Mesendoderm (in vitro differentiated cells): ENCODE results near the gene B4GALNT3. TPM values are rescaled to one million over a fixed set of nuclear protein-coding genes. Genes with fewer than 3 reads are reported as not detected.

Experiments used
- DNase-seq: peaks from one replicate; pipeline ENCODE4 v3.0.0; 2013
- H2AK5ac ChIP-seq: 2 replicates; pipeline ENCODE4 v1.6.1; 2013; ENCODE audit warnings: low read length, inconsistent platforms
- H2BK120ac ChIP-seq: 2 replicates; pipeline ENCODE4 v1.6.1; 2013; ENCODE audit warnings: low read depth, mild to moderate bottlenecking, low read length, moderate library complexity, mixed read lengths
- H2BK15ac ChIP-seq: replicated peaks from 2 replicates; pipeline ENCODE4 v1.6.1; 2013; ENCODE audit warnings: low read depth, mild to moderate bottlenecking, moderate library complexity
- H2BK5ac ChIP-seq: 2 replicates; pipeline ENCODE4 v1.6.1; 2013; ENCODE audit warnings: low read length, inconsistent platforms
- H3K18ac ChIP-seq: 2 replicates; pipeline ENCODE4 v1.6.1; 2013; ENCODE audit warnings: mild to moderate bottlenecking, low read length, mixed read lengths
- H3K23ac ChIP-seq: one replicate; pipeline ENCODE4 v1.6.1; 2013; ENCODE audit warnings: low read length
- H3K27ac ChIP-seq: 2 replicates; pipeline ENCODE4 v1.5.1; 2013; ENCODE audit warnings: low read depth, mild to moderate bottlenecking, inconsistent platforms, low read length, moderate library complexity
- H3K27me3 ChIP-seq: 2 replicates; pipeline ENCODE4 v1.6.1; 2013; ENCODE audit warnings: low read length, control low read depth, mild to moderate bottlenecking, inconsistent platforms; ENCODE audit not compliant: insufficient read depth, poor library complexity
- H3K36me3 ChIP-seq: 2 replicates; pipeline ENCODE4 v1.6.1; 2013; ENCODE audit warnings: low read length, inconsistent platforms; ENCODE audit not compliant: control insufficient read depth, insufficient read depth
- H3K4ac ChIP-seq: one replicate; pipeline ENCODE4 v1.6.1; 2013; ENCODE audit warnings: low read depth, mild to moderate bottlenecking, low read length, moderate library complexity
- H3K4me1 ChIP-seq: 2 replicates; pipeline ENCODE4 v1.6.1; 2013; ENCODE audit warnings: low read depth, low read length, inconsistent platforms; ENCODE audit not compliant: control insufficient read depth
- H3K4me2 ChIP-seq: 2 replicates; pipeline ENCODE4 v1.6.1; 2013; ENCODE audit warnings: low read length
- H3K4me3 ChIP-seq: 2 replicates; pipeline ENCODE4 v1.5.1; 2013; ENCODE audit warnings: mild to moderate bottlenecking, low read length
- H3K56ac ChIP-seq: one replicate; pipeline ENCODE4 v1.6.1; 2013; ENCODE audit warnings: low read length
- H3K79me1 ChIP-seq: 2 replicates; pipeline ENCODE4 v1.6.1; 2013; ENCODE audit warnings: low read length, inconsistent platforms
- H3K79me2 ChIP-seq: 2 replicates; pipeline ENCODE4 v1.6.1; 2013; ENCODE audit warnings: mild to moderate bottlenecking, low read length; ENCODE audit not compliant: control insufficient read depth, insufficient read depth
- H3K9ac ChIP-seq: 2 replicates; pipeline ENCODE4 v1.6.1; 2013; ENCODE audit warnings: low read length, inconsistent platforms
- H4K5ac ChIP-seq: one replicate; pipeline ENCODE4 v1.6.1; 2013; ENCODE audit warnings: low read length
- H4K8ac ChIP-seq: one replicate; pipeline ENCODE4 v1.6.1; 2013; ENCODE audit warnings: low read depth, mild to moderate bottlenecking, control low read depth, low read length, moderate library complexity
- WGBS: extraction: QIAGEN DNeasy Blood & Tissue Kit; methylation state at CpG from one replicate; pipeline ENCODE4 v1.1.7; 2013; ENCODE audit warnings: low lambda C conversion rate, missing lambda C conversion rate; ENCODE audit not compliant: insufficient coverage; ENCODE audit errors: extremely low coverage; 5-methylcytosine and 5-hydroxymethylcytosine counted together
- small RNA-seq: library from polyadenylated mRNA; stranded (forward); fragments of <200 nt; extraction: miRNeasy Mini kit (QIAGEN cat#:217004); gene quantifications from one replicate; pipeline ENCODE3, GENCODE V24; 2013; ENCODE audit not compliant: insufficient read depth

The B4GALNT3 gene

GRCh38 chr12:608921-609320, 149.2 kb downstream of the B4GALNT3 start:
- no peak overlapping the region for H2BK120ac ChIP-seq
- H4K8ac ChIP-seq, result no peak overlapping the region
- H2AK5ac ChIP-seq, result no peak overlapping the region
- no peaks in the 10 kb centered on the region for H3K79me1 ChIP-seq
- no peak overlapping the region for H3K18ac ChIP-seq
- H3K27ac ChIP-seq, result no peak overlapping the region
- H3K23ac ChIP-seq, result no peak overlapping the region
- H2BK15ac ChIP-seq, result no peak overlapping the region
- no peak for DNase-seq
- H3K9ac ChIP-seq, result no peak overlapping the region
- H3K79me2 ChIP-seq, result no peaks in the 10 kb centered on the region
- no peak overlapping the region for H3K4me2 ChIP-seq
- no peaks in the 10 kb centered on the region for H3K27me3 ChIP-seq
- H3K4me1 ChIP-seq, result no peaks in the 10 kb centered on the region
- no peak overlapping the region for H4K5ac ChIP-seq
- H3K56ac ChIP-seq, result no peak overlapping the region
- no peak overlapping the region for H3K4ac ChIP-seq
- no peaks in the 10 kb centered on the region for H3K36me3 ChIP-seq
- no peak overlapping the region for H2BK5ac ChIP-seq
- H3K4me3 ChIP-seq, result no peak overlapping the region
- WGBS, result no CpG with 5 or more reads among the region's 58 CpGs

- Histone ChIP-seq H3K79me2 (no peaks in the 10 kb centered on the region), H3K23ac (no peak overlapping the region), H4K8ac (no peak overlapping the region), H3K27me3 (no peaks in the 10 kb centered on the region), H3K4ac (no peak overlapping the region), H3K56ac (no peak overlapping the region), H3K4me3 (no peak overlapping the region), H3K4me1 (no peaks in the 10 kb centered on the region), H3K36me3 (no peaks in the 10 kb centered on the region), H3K9ac (no peak overlapping the region), H2BK5ac (no peak overlapping the region), H2BK120ac (no peak overlapping the region), H3K79me1 (no peaks in the 10 kb centered on the region), H3K4me2 (no peak overlapping the region), H2AK5ac (no peak overlapping the region), H2BK15ac (no peak overlapping the region), H3K18ac (no peak overlapping the region), H3K27ac (no peak overlapping the region), H4K5ac (no peak overlapping the region)
- no CpG with 5 or more reads among the region's 3 CpGs for WGBS
- no peak for DNase-seq
Observed at GRCh38 chr12:611721-612120, 152.0 kb downstream of the B4GALNT3 start.

GRCh38 chr12:612293-612692, 152.6 kb downstream of the B4GALNT3 start:
- Histone ChIP-seq H3K4me3 (no peak overlapping the region), H2AK5ac (no peak overlapping the region), H3K9ac (no peak overlapping the region), H4K5ac (no peak overlapping the region), H2BK120ac (no peak overlapping the region), H3K4ac (no peak overlapping the region), H3K79me2 (no peaks in the 10 kb centered on the region), H3K18ac (no peak overlapping the region), H4K8ac (no peak overlapping the region), H3K36me3 (no peaks in the 10 kb centered on the region), H2BK15ac (no peak overlapping the region), H3K4me1 (no peaks in the 10 kb centered on the region), H3K56ac (no peak overlapping the region), H3K27me3 (no peaks in the 10 kb centered on the region), H3K27ac (no peak overlapping the region), H3K79me1 (no peaks in the 10 kb centered on the region), H3K23ac (no peak overlapping the region), H2BK5ac (no peak overlapping the region), H3K4me2 (no peak overlapping the region)
- no CpG with 5 or more reads among the region's 7 CpGs for WGBS
- DNase-seq, result no peak

GRCh38 chr12:612886-613285, 153.1 kb downstream of the B4GALNT3 start:
- H2BK5ac ChIP-seq, result no peak overlapping the region
- H3K79me1 ChIP-seq, result no peaks in the 10 kb centered on the region
- no peaks in the 10 kb centered on the region for H3K79me2 ChIP-seq
- no peaks in the 10 kb centered on the region for H3K36me3 ChIP-seq
- H3K9ac ChIP-seq, result no peak overlapping the region
- no peak overlapping the region for H3K23ac ChIP-seq
- no peaks in the 10 kb centered on the region for H3K4me1 ChIP-seq
- H4K8ac ChIP-seq, result no peak overlapping the region
- no peak overlapping the region for H3K56ac ChIP-seq
- no CpG with 5 or more reads among the region's 4 CpGs for WGBS
- no peak overlapping the region for H3K27ac ChIP-seq
- no peak overlapping the region for H3K18ac ChIP-seq
- no peak overlapping the region for H3K4me2 ChIP-seq
- no peak for DNase-seq
- H3K4ac ChIP-seq, result no peak overlapping the region
- H3K4me3 ChIP-seq, result no peak overlapping the region
- no peak overlapping the region for H4K5ac ChIP-seq
- H2AK5ac ChIP-seq, result no peak overlapping the region
- no peak overlapping the region for H2BK120ac ChIP-seq
- no peak overlapping the region for H2BK15ac ChIP-seq
- H3K27me3 ChIP-seq, result no peaks in the 10 kb centered on the region

Small RNAs within 50 kb of the gene (small RNA-seq; reads per million reads assigned to genes)
- not detected for gene RNU7-103P
